HG02938 (cell line): ENCODE data around the gene SAMD7.
A peak's percentile ranks its signal among the peaks of the same experiment; 100 is the strongest.

ENCODE experiments used
- ATAC-seq: cut with Tn5 transposase; IDR thresholded peaks from one replicate; pipeline ENCODE4 v1.9.1; 2021; ENCODE audit warnings: mild to moderate bottlenecking, moderate library complexity; ENCODE audit not compliant: unreplicated experiment

SAMD7 gene

GRCh38 chr3:169911272-169911671 is at the start of gene SAMD7:
TSS of gene SAMD7 (plus strand) at chr3:169911572. CDS start at chr3:169919499, 7,927 bp downstream.
- ATAC-seq: no peak

GRCh38 chr3:169861871-169862270 is 49.5 kb upstream of the SAMD7 start:
- ATAC-seq: no peak

GRCh38 chr3:169863458-169863899 is 47.9 kb upstream of the SAMD7 start:
- ATAC-seq: peak; percentile 66

GRCh38 chr3:169864270-169864669 is 47.1 kb upstream of the SAMD7 start:
- no peak for ATAC-seq

GRCh38 chr3:169865176-169865767 is 46.1 kb upstream of the SAMD7 start:
- ATAC-seq: no peak

GRCh38 chr3:169867584-169868210 is 43.7 kb upstream of the SAMD7 start:
- ATAC-seq: no peak

- ATAC-seq: no peak
Observed at GRCh38 chr3:169868369-169868768, 43.0 kb upstream of the SAMD7 start.

GRCh38 chr3:169869484-169870220 is 41.7 kb upstream of the SAMD7 start, which contains the start of gene LRRC31:
TSS of gene LRRC31 (minus strand) at chr3:169869935. CDS start at chr3:169869807, 128 bp downstream.
- no peak for ATAC-seq

GRCh38 chr3:169871129-169871886 is 40.1 kb upstream of the SAMD7 start:
- no peak for ATAC-seq

- ATAC-seq: no peak
Observed at GRCh38 chr3:169879013-169879557, 32.3 kb upstream of the SAMD7 start.

- ATAC-seq: no peak
Observed at GRCh38 chr3:169879845-169880575, 31.4 kb upstream of the SAMD7 start.

- ATAC-seq: no peak
Observed at GRCh38 chr3:169880576-169881250, 30.7 kb upstream of the SAMD7 start.

GRCh38 chr3:169886671-169887070 is 24.7 kb upstream of the SAMD7 start:
- no peak for ATAC-seq

- ATAC-seq: no peak
Observed at GRCh38 chr3:169891886-169892285, 19.5 kb upstream of the SAMD7 start.

GRCh38 chr3:169894110-169894509 is 17.3 kb upstream of the SAMD7 start:
- ATAC-seq: no peak

GRCh38 chr3:169895072-169895471 is 16.3 kb upstream of the SAMD7 start:
- ATAC-seq: no peak

GRCh38 chr3:169897284-169897683 is 14.1 kb upstream of the SAMD7 start:
- ATAC-seq: no peak

- ATAC-seq: no peak
Observed at GRCh38 chr3:169901453-169901852, 9.9 kb upstream of the SAMD7 start.

- no peak for ATAC-seq
Observed at GRCh38 chr3:169905404-169905803, 6.0 kb upstream of the SAMD7 start.

GRCh38 chr3:169907476-169907875 is 3.9 kb upstream of the SAMD7 start:
- no peak for ATAC-seq
